HCT116 (cell line): ENCODE data around the gene AGER.

ENCODE experiments used
- CEBPB ChIP-seq: IDR thresholded peaks from 2 replicates; pipeline ENCODE4 v1.6.1; 2012; ENCODE audit warnings: low read depth
- EZH2 ChIP-seq: fragments of 200-600 bp; sonication (generic); IDR thresholded peaks from 2 replicates; pipeline ENCODE4 v1.6.1; 2017; ENCODE audit warnings: antibody characterized with exemption, mixed run types
- FOSL1 ChIP-seq: IDR thresholded peaks from 2 replicates; pipeline ENCODE4 v1.6.1; 2012; ENCODE audit warnings: low read depth
- POLR2A ChIP-seq: IDR thresholded peaks from 2 replicates; pipeline ENCODE4 v1.7.0; 2011; ENCODE audit warnings: borderline replicate concordance; ENCODE audit not compliant: insufficient read depth, insufficient read length; ENCODE audit errors: extremely low read depth
- POLR2AphosphoS5 ChIP-seq: IDR thresholded peaks from 2 replicates; pipeline ENCODE4 v1.6.1; 2011; ENCODE audit warnings: mild to moderate bottlenecking, low read depth, low read length, moderate library complexity
- YY1 ChIP-seq: IDR thresholded peaks from 2 replicates; pipeline ENCODE4 v1.6.1; 2011; ENCODE audit warnings: low read length, low read depth, moderate library complexity, mild to moderate bottlenecking; ENCODE audit not compliant: insufficient replicate concordance; ENCODE audit errors: extremely low read depth
- ZFX ChIP-seq: fragments of 450-650 bp; IDR thresholded peaks from 2 replicates; pipeline ENCODE4 v1.6.1; 2017
- ZNF274 ChIP-seq: fragments of 200-500 bp; sonication (Bioruptor generic); IDR thresholded peaks from 2 replicates; pipeline ENCODE4 v1.6.1; 2014; ENCODE audit warnings: mild to moderate bottlenecking, low read depth, low read length, inconsistent platforms
- TF ChIP-seq, protein P1 (sequence below), 3 experiments: fragments of 200-600 bp in 1 of 3; sonication (generic) in 1 of 3; IDR thresholded peaks in 2 of 3; conservative IDR thresholded peaks in 1 of 3; 2 replicates each; pipeline ENCODE4 v1.5.1; 2012 to 2017; ENCODE audit warnings: low read depth in 2 of 3, low read length in 2 of 3, antibody characterized with exemption in 1 of 3, borderline replicate concordance in 1 of 3, control low read depth in 1 of 3, mild to moderate bottlenecking in 1 of 3, mixed read lengths in 1 of 3, mixed run types in 1 of 3, moderate library complexity in 1 of 3; ENCODE audit not compliant: insufficient read depth in 1 of 3
- TF ChIP-seq, protein P2 (sequence below): IDR thresholded peaks from 2 replicates; pipeline ENCODE4 v1.6.1; 2011; ENCODE audit warnings: mild to moderate bottlenecking, low read length, moderate library complexity; ENCODE audit not compliant: insufficient replicate concordance; ENCODE audit errors: extremely low read depth

DNA sequence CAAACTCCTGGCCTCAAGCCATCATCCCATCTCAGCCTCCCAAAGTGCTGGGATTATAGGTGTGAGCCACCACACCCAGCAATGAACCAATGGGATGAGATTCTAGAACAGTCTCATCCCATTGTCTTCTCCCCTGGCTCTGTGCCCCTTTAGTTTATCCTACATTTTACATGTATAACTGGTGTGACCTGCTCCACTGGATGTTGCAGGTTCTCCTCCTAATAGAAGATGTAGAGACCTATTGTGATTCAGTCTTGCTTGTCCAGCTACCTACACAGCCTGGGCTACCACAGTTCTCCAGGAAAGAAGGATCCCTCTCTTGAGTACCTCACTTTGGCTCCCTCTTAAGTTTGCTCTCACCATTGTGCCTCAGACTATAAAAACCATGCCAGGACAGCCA is 51.9 kb downstream of the AGER start:
- TF ChIP-seq POLR2AphosphoS5 (no peak), ZNF274 (no peak), FOSL1 (no peak), YY1 (no peak), POLR2A (no peak), EZH2 (no peak), CEBPB (no peak), ZFX (no peak)
- TF ChIP-seq, protein P1, sequence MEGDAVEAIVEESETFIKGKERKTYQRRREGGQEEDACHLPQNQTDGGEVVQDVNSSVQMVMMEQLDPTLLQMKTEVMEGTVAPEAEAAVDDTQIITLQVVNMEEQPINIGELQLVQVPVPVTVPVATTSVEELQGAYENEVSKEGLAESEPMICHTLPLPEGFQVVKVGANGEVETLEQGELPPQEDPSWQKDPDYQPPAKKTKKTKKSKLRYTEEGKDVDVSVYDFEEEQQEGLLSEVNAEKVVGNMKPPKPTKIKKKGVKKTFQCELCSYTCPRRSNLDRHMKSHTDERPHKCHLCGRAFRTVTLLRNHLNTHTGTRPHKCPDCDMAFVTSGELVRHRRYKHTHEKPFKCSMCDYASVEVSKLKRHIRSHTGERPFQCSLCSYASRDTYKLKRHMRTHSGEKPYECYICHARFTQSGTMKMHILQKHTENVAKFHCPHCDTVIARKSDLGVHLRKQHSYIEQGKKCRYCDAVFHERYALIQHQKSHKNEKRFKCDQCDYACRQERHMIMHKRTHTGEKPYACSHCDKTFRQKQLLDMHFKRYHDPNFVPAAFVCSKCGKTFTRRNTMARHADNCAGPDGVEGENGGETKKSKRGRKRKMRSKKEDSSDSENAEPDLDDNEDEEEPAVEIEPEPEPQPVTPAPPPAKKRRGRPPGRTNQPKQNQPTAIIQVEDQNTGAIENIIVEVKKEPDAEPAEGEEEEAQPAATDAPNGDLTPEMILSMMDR (IDR thresholded peaks at IDR 0.05 in 2 of 3, conservative IDR thresholded peaks at IDR 0.05 in 1 of 3; ENCODE audit: borderline replicate concordance in 1 of 3, insufficient read depth in 1 of 3, low read depth in 2 of 3, low read length in 2 of 3), result no peak
- TF ChIP-seq, protein P2, sequence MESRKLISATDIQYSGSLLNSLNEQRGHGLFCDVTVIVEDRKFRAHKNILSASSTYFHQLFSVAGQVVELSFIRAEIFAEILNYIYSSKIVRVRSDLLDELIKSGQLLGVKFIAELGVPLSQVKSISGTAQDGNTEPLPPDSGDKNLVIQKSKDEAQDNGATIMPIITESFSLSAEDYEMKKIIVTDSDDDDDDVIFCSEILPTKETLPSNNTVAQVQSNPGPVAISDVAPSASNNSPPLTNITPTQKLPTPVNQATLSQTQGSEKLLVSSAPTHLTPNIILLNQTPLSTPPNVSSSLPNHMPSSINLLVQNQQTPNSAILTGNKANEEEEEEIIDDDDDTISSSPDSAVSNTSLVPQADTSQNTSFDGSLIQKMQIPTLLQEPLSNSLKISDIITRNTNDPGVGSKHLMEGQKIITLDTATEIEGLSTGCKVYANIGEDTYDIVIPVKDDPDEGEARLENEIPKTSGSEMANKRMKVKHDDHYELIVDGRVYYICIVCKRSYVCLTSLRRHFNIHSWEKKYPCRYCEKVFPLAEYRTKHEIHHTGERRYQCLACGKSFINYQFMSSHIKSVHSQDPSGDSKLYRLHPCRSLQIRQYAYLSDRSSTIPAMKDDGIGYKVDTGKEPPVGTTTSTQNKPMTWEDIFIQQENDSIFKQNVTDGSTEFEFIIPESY, result no peak
